GM18505 (cell line): ENCODE measurements around the gene WDFY3.

Source experiments
- ATAC-seq: cut with Tn5 transposase; IDR thresholded peaks from one replicate; pipeline ENCODE4 v1.9.1; 2021; ENCODE audit not compliant: unreplicated experiment
- POLR2A ChIP-seq: IDR thresholded peaks from 4 replicates; pipeline ENCODE4 v1.6.1; 2011; ENCODE audit warnings: borderline replicate concordance; ENCODE audit not compliant: insufficient read depth, insufficient read length; ENCODE audit errors: extremely low read depth

WDFY3 gene

GRCh38 chr4:84738622-84739021 lies 227.9 kb downstream of the WDFY3 start:
- no peak for TF ChIP-seq POLR2A
- ATAC-seq, result no peak

DNA sequence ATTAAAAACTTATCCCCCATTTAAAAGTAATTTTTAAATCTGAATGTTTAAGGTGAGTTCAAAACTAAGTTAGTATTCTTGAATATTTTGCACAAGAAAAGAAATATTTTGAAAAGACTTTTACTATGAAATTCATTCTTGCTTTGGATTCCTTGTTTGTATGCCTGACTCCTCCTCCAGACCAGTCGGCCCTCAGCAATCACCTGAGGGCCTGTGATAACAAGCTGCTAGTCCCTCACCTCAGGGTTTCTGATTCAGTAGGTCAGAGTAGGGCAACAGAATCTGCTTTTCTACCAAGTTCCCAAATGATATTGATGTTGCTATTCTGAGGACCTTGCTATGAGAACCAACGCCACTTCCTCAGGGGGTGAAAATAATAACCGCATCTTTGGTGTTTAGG lies 228.8 kb downstream of the WDFY3 start:
- TF ChIP-seq POLR2A, result no peak
- no peak for ATAC-seq

GRCh38 chr4:84734037-84734436 lies 232.5 kb downstream of the WDFY3 start:
- no peak for ATAC-seq
- no peak for TF ChIP-seq POLR2A

DNA sequence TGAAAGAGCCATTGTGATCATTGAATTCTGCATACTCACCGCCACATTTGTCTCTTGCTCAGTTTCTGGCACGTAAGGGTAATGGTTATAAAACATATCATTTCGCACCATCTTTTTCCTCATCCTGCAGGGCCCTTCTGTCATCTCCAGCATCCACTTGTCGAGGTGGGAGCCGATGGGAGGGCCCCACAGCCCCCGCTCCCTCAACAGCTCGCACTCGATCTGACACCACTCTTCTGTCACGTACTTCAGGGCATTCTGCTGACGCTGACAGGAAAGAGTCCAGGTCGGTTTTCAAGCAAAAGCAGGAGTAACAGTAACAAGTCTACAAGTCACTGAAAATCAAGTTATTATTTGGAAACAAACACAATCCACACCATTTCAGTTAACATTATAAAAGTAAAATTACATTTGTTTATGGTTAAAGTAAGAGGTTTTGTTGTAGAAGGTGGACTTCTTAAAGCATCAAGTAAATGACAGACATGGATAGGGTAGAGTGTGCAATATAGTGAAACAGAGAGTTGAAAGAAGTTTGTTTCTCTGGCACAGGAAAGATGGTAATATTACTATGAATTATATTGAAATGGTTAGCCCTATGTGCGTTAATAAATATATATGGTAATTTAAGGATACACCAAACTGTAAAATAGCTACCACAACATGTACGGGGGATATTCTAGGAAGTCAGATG lies 233.0 kb downstream of the WDFY3 start:
- no peak for TF ChIP-seq POLR2A
- no peak for ATAC-seq

- no peak for TF ChIP-seq POLR2A
- no peak for ATAC-seq
These were observed 236.1 kb downstream of the WDFY3 start for GRCh38 chr4:84730375-84730774.

DNA sequence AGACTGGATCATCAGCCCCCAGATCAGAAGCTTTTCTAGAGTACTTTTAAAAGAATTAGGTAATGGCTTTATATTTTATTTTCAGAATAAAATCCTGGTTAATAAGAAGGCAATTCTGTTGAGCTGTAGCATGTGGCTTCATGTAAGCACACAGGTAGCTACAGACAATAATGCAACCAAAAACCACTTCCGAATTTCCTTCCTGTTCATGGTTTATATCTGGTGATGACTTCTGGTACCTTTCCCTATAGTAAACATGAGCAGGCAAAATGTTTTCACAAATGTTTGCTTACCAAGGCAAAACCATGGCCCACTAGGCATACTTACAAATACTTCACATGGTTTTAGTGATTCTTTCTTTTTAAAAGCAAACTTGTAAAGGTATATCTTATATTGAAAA lies 239.0 kb downstream of the WDFY3 start:
- no peak for ATAC-seq
- TF ChIP-seq POLR2A, result no peak

DNA sequence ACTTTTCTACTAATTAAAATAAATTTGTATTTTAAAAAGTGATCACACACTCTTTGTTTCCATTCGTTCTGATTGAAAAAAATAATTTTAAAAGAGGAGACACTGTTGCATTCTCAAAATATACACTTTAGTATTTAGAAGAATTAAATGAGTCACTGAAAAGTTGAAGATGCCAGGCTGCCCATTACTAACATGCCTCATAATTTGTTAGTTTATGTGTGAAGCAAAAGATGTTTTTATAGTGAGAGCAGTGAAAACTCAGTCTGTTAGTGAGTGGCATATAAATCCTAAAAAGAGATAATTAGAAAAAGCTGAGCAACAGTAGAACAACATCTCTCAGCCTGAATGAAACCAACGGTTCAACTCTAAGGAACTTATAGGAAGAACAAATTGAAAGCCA lies 240.1 kb downstream of the WDFY3 start:
- no peak for ATAC-seq
- TF ChIP-seq POLR2A, result no peak

DNA sequence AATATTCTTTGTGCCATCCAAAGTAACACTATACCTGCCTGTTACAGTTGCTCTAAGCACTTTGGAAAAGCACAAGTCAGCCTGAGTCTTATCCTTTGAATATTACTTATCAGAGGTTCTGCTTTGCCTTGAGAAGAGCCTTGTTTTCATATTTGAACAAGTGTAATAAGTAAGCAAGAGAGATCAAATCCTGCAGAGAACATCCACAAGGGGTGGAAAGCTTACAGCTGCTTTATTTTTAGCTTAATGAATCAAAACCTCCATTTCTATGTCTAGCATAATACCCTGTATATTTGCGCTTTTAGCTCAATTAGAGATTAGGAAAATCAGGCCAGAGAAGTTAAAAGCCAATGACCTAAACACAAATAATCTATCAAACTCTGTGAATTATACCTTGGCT lies 243.8 kb downstream of the WDFY3 start:
- ATAC-seq, result no peak
- no peak for TF ChIP-seq POLR2A

DNA sequence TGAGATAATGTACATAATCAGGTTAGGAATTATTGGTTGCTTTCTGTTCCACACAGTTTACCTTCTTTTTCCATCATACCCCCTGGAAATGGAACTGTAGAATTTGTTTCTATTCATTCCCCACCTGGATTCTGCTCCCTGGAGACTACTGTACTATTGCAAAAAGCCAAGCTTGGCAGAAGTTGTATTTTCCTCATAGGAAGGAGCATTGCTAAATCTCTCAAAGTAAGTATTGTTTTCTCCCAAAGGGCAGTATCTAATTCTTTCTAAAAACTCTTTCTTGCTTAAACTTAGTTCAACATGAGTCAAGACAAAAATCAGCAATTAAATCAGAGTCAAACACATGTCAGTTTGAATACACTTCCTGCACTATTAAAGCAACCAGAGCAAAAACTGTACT lies 247.4 kb downstream of the WDFY3 start:
- TF ChIP-seq POLR2A, result no peak
- no peak for ATAC-seq

- TF ChIP-seq POLR2A, result no peak
- ATAC-seq, result no peak
These were observed 247.8 kb downstream of the WDFY3 start for GRCh38 chr4:84718699-84719098.

DNA sequence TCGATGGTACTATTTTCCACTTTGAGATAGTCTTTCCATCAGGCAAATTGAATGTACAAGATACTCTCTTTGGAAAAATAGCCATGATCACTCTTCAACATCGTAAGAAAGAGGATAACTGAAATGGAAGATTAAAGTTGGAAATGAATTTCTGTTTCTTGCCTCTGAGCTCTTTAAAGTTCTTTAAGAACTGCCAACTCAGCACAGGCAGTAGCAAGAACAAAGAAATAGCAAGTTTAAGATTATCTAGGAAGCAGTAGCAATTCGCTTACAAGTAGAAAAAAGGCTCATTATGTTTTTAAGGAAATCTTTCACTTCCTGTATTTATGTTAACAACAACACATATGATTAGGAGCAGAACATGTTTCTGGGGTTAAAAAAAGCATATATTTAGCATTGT lies 255.9 kb downstream of the WDFY3 start:
- no peak for ATAC-seq

GRCh38 chr4:84708406-84709135 lies 257.9 kb downstream of the WDFY3 start:
- no peak for ATAC-seq
- TF ChIP-seq POLR2A, result no peak

More for the DNA sequence above, 255.9 kb downstream of the WDFY3 start:
- no peak for TF ChIP-seq POLR2A

DNA sequence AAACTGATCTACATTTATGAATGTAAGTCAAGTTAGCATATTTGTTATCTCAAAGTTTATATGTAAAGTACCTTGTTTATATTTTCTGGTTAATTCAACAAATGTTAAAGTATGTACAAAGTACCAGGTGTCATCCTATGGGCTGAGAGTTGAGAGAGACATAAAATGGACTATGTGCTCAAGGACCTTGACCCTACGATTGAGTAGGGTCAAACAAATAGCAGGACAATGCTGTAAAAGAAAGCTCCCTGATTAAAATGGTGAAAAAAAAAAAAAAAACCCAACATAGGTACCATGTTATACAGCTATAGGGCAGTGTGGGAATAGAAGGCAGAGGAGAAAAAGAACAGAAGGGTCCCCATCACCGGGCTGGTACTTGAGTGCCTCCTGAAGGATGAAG lies 260.2 kb downstream of the WDFY3 start:
- no peak for ATAC-seq
- no peak for TF ChIP-seq POLR2A

- no peak for ATAC-seq
- no peak for TF ChIP-seq POLR2A
These were observed 267.4 kb downstream of the WDFY3 start for GRCh38 chr4:84699001-84699671.
